MM.1S (cell line): Measurements from ENCODE around the gene DPYSL5.

Experiments used
- DNase-seq: peaks from one replicate; pipeline ENCODE4 v3.0.0-alpha.2; 2015
- H2AFZ ChIP-seq: fragments of 300-600 bp; sonication (generic); 2 replicates; pipeline ENCODE4 v1.6.0; 2016; ENCODE audit warnings: antibody characterized with exemption, low read length
- H3F3A ChIP-seq: fragments of 300-600 bp; sonication (generic); 2 replicates; pipeline ENCODE4 v1.6.1; 2016; ENCODE audit warnings: mild to moderate bottlenecking, antibody characterized with exemption, low read length, moderate library complexity, mixed read lengths; ENCODE audit not compliant: insufficient read depth
- H3K27ac ChIP-seq: fragments of 300-600 bp; sonication (generic); 2 replicates; pipeline ENCODE4 v1.5.1; 2016; ENCODE audit warnings: mild to moderate bottlenecking, low read length
- H3K27me3 ChIP-seq: fragments of 300-600 bp; sonication (generic); replicated peaks from 2 replicates; pipeline ENCODE4 v1.6.0; 2016; ENCODE audit warnings: low read length; ENCODE audit not compliant: insufficient read depth
- H3K36me3 ChIP-seq: fragments of 300-600 bp; sonication (generic); replicated peaks from 2 replicates; pipeline ENCODE4 v1.6.1; 2016; ENCODE audit warnings: mild to moderate bottlenecking, low read length, mixed read lengths; ENCODE audit not compliant: insufficient read depth
- H3K4me1 ChIP-seq: fragments of 300-600 bp; sonication (generic); 2 replicates; pipeline ENCODE4 v1.6.1; 2016; ENCODE audit warnings: low read length, mixed read lengths
- H3K4me2 ChIP-seq: fragments of 300-600 bp; sonication (generic); 2 replicates; pipeline ENCODE4 v1.6.0; 2016; ENCODE audit warnings: low read depth, low read length
- H3K4me3 ChIP-seq: fragments of 300-600 bp; sonication (generic); 2 replicates; pipeline ENCODE4 v1.5.1; 2016; ENCODE audit warnings: low read length, mixed read lengths
- H3K79me2 ChIP-seq: fragments of 300-600 bp; sonication (generic); 2 replicates; pipeline ENCODE4 v1.6.1; 2016; ENCODE audit warnings: mixed run types, low read length, mixed read lengths
- H3K9ac ChIP-seq: fragments of 300-600 bp; sonication (generic); 2 replicates; pipeline ENCODE4 v1.6.1; 2016; ENCODE audit warnings: low read length, mixed read lengths
- H3K9me2 ChIP-seq: fragments of 300-600 bp; sonication (generic); replicated peaks from 2 replicates; pipeline ENCODE4 v1.6.1; 2016; ENCODE audit warnings: mild to moderate bottlenecking, low read length, mixed read lengths; ENCODE audit not compliant: insufficient read depth
- H3K9me3 ChIP-seq: fragments of 300-600 bp; sonication (generic); replicated peaks from 2 replicates; pipeline ENCODE4 v1.6.1; 2016; ENCODE audit warnings: mild to moderate bottlenecking, low read length, mixed read lengths; ENCODE audit not compliant: insufficient read depth
- H4K20me1 ChIP-seq: fragments of 300-600 bp; sonication (generic); 2 replicates; pipeline ENCODE4 v1.6.1; 2016; ENCODE audit warnings: mild to moderate bottlenecking, low read length, moderate library complexity, mixed read lengths; ENCODE audit not compliant: insufficient read depth
- EZH2 ChIP-seq: fragments of 300-600 bp; sonication (generic); optimal IDR thresholded peaks from 2 replicates; pipeline ENCODE3; 2017; ENCODE audit warnings: low read depth, mild to moderate bottlenecking, antibody characterized with exemption, low read length, mixed read lengths
- EZH2phosphoT487 ChIP-seq: fragments of 300-600 bp; sonication (generic); IDR thresholded peaks from 2 replicates; pipeline ENCODE4 v1.6.1; 2018; ENCODE audit warnings: antibody characterized with exemption, low read length
- TF ChIP-seq, protein P1 (sequence below): fragments of 300-600 bp; sonication (generic); IDR thresholded peaks from 2 replicates; pipeline ENCODE4 v1.5.1; 2016; ENCODE audit warnings: antibody characterized with exemption, low read length, mixed read lengths

DPYSL5 gene

GRCh38 chr2:26993768-26994167 is 145.8 kb downstream of the DPYSL5 start:
- H3K4me2 ChIP-seq = no peak overlapping the region
- no peaks in the 10 kb centered on the region for H3K27me3 ChIP-seq
- H3K27ac ChIP-seq = no peak overlapping the region
- H3K79me2 ChIP-seq = no peaks in the 10 kb centered on the region
- no peaks in the 10 kb centered on the region for H3F3A ChIP-seq
- no peak for TF ChIP-seq EZH2phosphoT487
- no peak for TF ChIP-seq EZH2
- TF ChIP-seq, protein P1, sequence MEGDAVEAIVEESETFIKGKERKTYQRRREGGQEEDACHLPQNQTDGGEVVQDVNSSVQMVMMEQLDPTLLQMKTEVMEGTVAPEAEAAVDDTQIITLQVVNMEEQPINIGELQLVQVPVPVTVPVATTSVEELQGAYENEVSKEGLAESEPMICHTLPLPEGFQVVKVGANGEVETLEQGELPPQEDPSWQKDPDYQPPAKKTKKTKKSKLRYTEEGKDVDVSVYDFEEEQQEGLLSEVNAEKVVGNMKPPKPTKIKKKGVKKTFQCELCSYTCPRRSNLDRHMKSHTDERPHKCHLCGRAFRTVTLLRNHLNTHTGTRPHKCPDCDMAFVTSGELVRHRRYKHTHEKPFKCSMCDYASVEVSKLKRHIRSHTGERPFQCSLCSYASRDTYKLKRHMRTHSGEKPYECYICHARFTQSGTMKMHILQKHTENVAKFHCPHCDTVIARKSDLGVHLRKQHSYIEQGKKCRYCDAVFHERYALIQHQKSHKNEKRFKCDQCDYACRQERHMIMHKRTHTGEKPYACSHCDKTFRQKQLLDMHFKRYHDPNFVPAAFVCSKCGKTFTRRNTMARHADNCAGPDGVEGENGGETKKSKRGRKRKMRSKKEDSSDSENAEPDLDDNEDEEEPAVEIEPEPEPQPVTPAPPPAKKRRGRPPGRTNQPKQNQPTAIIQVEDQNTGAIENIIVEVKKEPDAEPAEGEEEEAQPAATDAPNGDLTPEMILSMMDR = no peak
- H3K36me3 ChIP-seq = no peaks in the 10 kb centered on the region
- no peak overlapping the region for H2AFZ ChIP-seq
- no peaks in the 10 kb centered on the region for H4K20me1 ChIP-seq
- H3K9me2 ChIP-seq = no peaks in the 10 kb centered on the region
- H3K4me1 ChIP-seq = no peaks in the 10 kb centered on the region
- no peak for DNase-seq
- no peak overlapping the region for H3K9ac ChIP-seq
- H3K9me3 ChIP-seq = no peaks in the 10 kb centered on the region
- H3K4me3 ChIP-seq = no peak overlapping the region

DNA sequence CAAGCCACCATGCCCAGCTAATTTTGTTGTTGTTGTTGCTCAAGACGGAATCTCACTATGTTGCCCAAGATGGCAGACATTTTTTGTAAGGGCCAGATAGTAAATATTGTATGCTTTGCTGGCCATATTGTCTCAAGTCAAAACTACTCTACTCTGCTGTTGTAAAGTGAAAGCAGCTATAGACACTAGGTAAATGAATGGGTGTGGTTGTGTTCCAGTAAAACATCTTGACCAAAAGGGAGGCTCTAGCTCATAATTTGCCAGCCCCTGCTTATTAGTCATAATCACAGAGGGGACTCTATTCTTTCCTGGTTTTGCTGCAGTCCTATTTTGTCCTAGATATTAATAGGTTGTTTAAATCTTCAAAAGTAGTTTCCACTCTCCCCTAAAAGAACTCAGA is 147.1 kb downstream of the DPYSL5 start:
- Histone ChIP-seq H3K4me2 (no peak overlapping the region), H2AFZ (no peak overlapping the region), H3K4me1 (no peaks in the 10 kb centered on the region), H3K9ac (no peak overlapping the region), H3K27me3 (no peaks in the 10 kb centered on the region), H3K9me2 (no peaks in the 10 kb centered on the region), H3K4me3 (no peak overlapping the region), H3K36me3 (no peaks in the 10 kb centered on the region), H3F3A (no peaks in the 10 kb centered on the region), H4K20me1 (no peaks in the 10 kb centered on the region), H3K27ac (no peak overlapping the region), H3K79me2 (no peaks in the 10 kb centered on the region), H3K9me3 (no peaks in the 10 kb centered on the region)
- DNase-seq = no peak
- TF ChIP-seq EZH2 (no peak), EZH2phosphoT487 (no peak)
- TF ChIP-seq, protein P1 = no peak

DNA sequence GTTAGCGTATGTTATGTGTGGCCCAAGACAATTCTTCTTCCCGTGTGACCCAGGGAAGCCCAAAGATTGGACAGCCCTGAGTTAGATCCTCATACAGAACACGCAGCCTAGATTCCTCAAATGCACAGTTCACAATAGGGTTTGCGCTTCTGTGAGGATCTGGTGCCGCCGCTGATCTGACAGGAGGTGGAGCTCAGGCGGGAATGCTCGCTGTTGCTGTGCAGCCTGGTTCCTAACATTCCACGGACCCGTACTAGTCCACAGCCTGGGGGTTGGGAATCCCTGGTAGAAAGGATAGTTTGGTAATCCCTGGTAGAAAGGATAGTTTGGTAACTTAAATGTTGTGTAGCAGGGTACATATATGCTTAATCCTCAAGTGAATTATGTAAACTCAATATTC is 149.5 kb downstream of the DPYSL5 start:
- Histone ChIP-seq H2AFZ (no peak overlapping the region), H3K4me1 (no peaks in the 10 kb centered on the region), H3K27ac (no peak overlapping the region), H3K4me2 (no peak overlapping the region), H3K4me3 (no peak overlapping the region), H3K9me2 (no peaks in the 10 kb centered on the region), H4K20me1 (no peaks in the 10 kb centered on the region), H3K36me3 (no peaks in the 10 kb centered on the region), H3K9ac (no peak overlapping the region), H3K79me2 (no peaks in the 10 kb centered on the region), H3F3A (no peaks in the 10 kb centered on the region), H3K27me3 (no peaks in the 10 kb centered on the region), H3K9me3 (no peaks in the 10 kb centered on the region)
- no peak for DNase-seq
- TF ChIP-seq EZH2phosphoT487 (no peak), EZH2 (no peak)
- TF ChIP-seq, protein P1 = no peak

DNA sequence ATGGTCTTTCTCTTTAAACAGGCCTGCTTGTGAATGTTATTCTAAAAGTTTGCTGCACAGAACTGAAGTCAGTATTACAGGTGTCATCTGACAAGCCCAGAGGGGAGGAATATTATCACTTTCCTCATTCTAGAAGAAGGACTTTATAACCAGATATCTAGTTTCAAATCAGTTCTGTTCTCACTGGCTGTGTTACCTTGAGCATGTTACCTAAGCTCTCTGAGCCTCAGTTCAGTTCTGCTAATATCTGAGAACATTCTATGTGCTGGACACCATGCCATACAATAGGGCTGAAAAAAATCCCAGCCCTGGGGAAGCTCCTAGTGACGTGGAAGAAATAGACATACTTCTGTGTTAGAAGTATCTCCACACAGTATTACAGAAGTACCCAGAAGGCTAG is 150.4 kb downstream of the DPYSL5 start:
- H3K4me2 ChIP-seq = no peak overlapping the region
- no peaks in the 10 kb centered on the region for H3K27me3 ChIP-seq
- no peaks in the 10 kb centered on the region for H3K36me3 ChIP-seq
- H3K27ac ChIP-seq = no peak overlapping the region
- no peaks in the 10 kb centered on the region for H3K4me1 ChIP-seq
- no peaks in the 10 kb centered on the region for H3K9me3 ChIP-seq
- no peak overlapping the region for H2AFZ ChIP-seq
- H3K79me2 ChIP-seq = no peaks in the 10 kb centered on the region
- no peaks in the 10 kb centered on the region for H3K9me2 ChIP-seq
- H3K4me3 ChIP-seq = no peak overlapping the region
- no peaks in the 10 kb centered on the region for H4K20me1 ChIP-seq
- TF ChIP-seq EZH2 (no peak), EZH2phosphoT487 (no peak)
- TF ChIP-seq, protein P1 = no peak
- H3F3A ChIP-seq = no peaks in the 10 kb centered on the region
- H3K9ac ChIP-seq = no peak overlapping the region
- no peak for DNase-seq
